ENCODE results near the gene RPS19. TPM values are rescaled to one million over a fixed set of nuclear protein-coding genes. Genes with fewer than 3 reads are reported as not detected.

The RPS19 gene
- 4,494 TPM for polyA plus RNA-seq (2012; ENCODE audit: missing spikeins)

DNA sequence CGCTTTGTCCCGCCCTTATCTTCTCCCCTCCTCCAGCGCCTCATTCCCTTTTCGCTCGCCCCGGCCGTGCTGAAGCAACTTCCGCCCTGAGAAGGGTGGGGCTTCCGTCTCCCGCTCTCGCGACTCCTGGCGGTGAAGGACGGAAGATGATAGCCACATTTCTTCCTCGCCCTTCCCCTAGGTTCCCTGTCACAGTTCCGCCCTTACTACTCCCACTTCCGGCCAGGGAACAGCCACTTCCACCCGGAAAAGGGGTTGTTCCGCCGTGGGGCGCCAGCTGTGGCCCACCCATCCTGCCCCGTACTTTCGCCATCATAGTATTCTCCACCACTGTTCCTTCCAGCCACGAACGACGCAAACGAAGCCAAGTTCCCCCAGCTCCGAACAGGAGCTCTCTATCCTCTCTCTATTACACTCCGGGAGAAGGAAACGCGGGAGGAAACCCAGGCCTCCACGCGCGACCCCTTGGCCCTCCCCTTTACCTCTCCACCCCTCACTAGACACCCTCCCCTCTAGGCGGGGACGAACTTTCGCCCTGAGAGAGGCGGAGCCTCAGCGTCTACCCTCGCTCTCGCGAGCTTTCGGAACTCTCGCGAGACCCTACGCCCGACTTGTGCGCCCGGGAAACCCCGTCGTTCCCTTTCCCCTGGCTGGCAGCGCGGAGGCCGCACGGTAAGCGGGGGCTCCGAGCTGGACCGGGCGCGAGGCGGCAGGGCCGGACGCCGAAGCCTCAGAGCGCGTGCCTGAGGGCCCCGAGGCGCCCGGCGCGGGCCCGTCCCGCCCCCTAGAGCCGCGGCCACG, at the start of gene RPS19:
TSS of gene RPS19 (plus strand) at position 638 of the 801 bp plus-strand sequence. CDS start 520 bp downstream, outside the sequence.
- FAIRE-seq: peak; percentile 99
- peak; percentile 93 for DNase-seq (ENCODE audit: insufficient read length)
- TF ChIP-seq POLR2A (IDR thresholded peaks at IDR 0.05; ENCODE audit: low read depth, low read length): peak; percentile 98
- TF ChIP-seq TAF1 (IDR thresholded peaks at IDR 0.05; ENCODE audit: borderline replicate concordance, low read depth, low read length): peak; percentile 99
- peak; percentile 95 for TF ChIP-seq POLR2AphosphoS5 (IDR thresholded peaks at IDR 0.05; ENCODE audit: low read depth, low read length)

DNA sequence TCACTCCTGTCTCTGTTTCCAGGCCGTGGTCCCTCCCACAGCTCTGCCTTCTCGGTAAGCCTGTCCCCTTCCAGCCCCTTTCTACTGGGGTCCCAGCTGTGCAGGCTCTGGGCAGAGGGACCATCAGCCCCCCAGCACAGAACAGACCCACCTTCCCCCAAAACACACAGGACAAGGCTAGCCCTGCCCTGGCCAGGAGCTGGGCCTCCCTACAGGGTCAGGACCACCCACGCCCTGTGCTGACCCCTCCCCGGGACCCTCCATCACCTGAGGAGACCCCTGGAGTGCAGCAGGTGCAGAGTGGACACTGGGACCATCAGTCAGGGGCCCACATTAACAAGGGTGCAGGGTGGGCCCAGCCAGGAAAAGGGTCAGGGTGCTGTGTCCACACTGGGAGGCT, 49.8 kb upstream of the RPS19 start:
- DNase-seq (ENCODE audit: insufficient read length) (no peak), FAIRE-seq (no peak)
- TF ChIP-seq POLR2AphosphoS5 (IDR thresholded peaks at IDR 0.05; ENCODE audit: low read depth, low read length): no peak
- TF ChIP-seq TAF1 (IDR thresholded peaks at IDR 0.05; ENCODE audit: borderline replicate concordance, low read depth, low read length): no peak
- no peak for TF ChIP-seq POLR2A (IDR thresholded peaks at IDR 0.05; ENCODE audit: low read depth, low read length)

GRCh38 chr19:41811036-41811435, 49.0 kb upstream of the RPS19 start:
- FAIRE-seq: no peak
- TF ChIP-seq TAF1 (IDR thresholded peaks at IDR 0.05; ENCODE audit: borderline replicate concordance, low read depth, low read length): no peak
- TF ChIP-seq POLR2A (IDR thresholded peaks at IDR 0.05; ENCODE audit: low read depth, low read length): no peak
- TF ChIP-seq POLR2AphosphoS5 (IDR thresholded peaks at IDR 0.05; ENCODE audit: low read depth, low read length): no peak
- DNase-seq (ENCODE audit: insufficient read length): no peak

- TF ChIP-seq POLR2AphosphoS5 (IDR thresholded peaks at IDR 0.05; ENCODE audit: low read depth, low read length): no peak
- TF ChIP-seq POLR2A (IDR thresholded peaks at IDR 0.05; ENCODE audit: low read depth, low read length): no peak
- no peak for TF ChIP-seq TAF1 (IDR thresholded peaks at IDR 0.05; ENCODE audit: borderline replicate concordance, low read depth, low read length)
- no peak for DNase-seq (ENCODE audit: insufficient read length)
- FAIRE-seq: no peak
Measured at GRCh38 chr19:41811981-41812380, 48.1 kb upstream of the RPS19 start.

DNA sequence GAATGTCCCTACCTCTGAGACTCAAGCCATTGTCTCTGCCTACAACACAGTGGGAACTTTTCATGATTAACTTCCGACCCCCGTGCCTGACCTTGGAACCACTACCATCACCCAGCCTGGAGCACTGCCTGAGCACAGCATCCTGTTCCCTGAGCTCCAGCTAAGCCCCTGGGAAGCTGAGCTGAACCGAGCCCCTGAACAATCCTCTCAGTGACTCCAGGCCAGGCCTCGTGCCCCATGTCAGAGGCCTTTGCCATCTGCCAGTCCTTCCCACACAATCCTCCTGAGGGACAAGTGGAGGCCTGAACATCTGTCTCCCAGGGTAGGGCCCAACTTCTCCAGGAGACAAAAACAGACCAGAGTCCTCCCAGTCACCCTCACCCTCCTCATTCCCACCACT, 46.1 kb upstream of the RPS19 start:
- FAIRE-seq: no peak

GRCh38 chr19:41815301-41815700, 44.8 kb upstream of the RPS19 start:
- no peak for FAIRE-seq
- no peak for TF ChIP-seq POLR2AphosphoS5 (IDR thresholded peaks at IDR 0.05; ENCODE audit: low read depth, low read length)
- no peak for TF ChIP-seq POLR2A (IDR thresholded peaks at IDR 0.05; ENCODE audit: low read depth, low read length)
- no peak for TF ChIP-seq TAF1 (IDR thresholded peaks at IDR 0.05; ENCODE audit: borderline replicate concordance, low read depth, low read length)
- DNase-seq (ENCODE audit: insufficient read length): no peak

More for the DNA sequence above, 46.1 kb upstream of the RPS19 start:
- TF ChIP-seq TAF1 (IDR thresholded peaks at IDR 0.05; ENCODE audit: borderline replicate concordance, low read depth, low read length) (no peak), POLR2AphosphoS5 (IDR thresholded peaks at IDR 0.05; ENCODE audit: low read depth, low read length) (no peak), POLR2A (IDR thresholded peaks at IDR 0.05; ENCODE audit: low read depth, low read length) (no peak)
- DNase-seq (ENCODE audit: insufficient read length): no peak

DNA sequence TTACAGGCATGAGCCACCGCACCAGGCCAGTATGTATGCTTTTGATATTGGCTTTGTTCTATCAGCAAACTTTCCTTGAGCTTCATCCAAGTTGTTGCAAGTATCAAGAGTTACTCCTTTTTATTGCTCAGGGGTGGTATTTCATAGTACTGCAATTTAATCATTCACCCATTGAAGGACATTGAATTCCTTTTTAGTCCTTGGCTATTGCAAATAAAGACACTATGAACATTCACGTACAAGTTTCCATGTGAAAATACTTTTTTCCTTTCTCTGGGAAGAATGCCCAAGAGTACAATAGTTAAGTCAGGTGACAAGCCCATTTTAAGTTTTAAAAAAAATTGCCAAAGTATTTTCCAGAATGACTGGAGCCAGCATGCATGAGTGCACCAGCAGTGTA, 43.3 kb upstream of the RPS19 start:
- DNase-seq (ENCODE audit: insufficient read length): no peak
- TF ChIP-seq POLR2AphosphoS5 (IDR thresholded peaks at IDR 0.05; ENCODE audit: low read depth, low read length) (no peak), POLR2A (IDR thresholded peaks at IDR 0.05; ENCODE audit: low read depth, low read length) (no peak), TAF1 (IDR thresholded peaks at IDR 0.05; ENCODE audit: borderline replicate concordance, low read depth, low read length) (no peak)
- FAIRE-seq: no peak

- FAIRE-seq: peak; percentile 95
- peak; percentile 56 for DNase-seq (ENCODE audit: insufficient read length)
- no peak for TF ChIP-seq POLR2AphosphoS5 (IDR thresholded peaks at IDR 0.05; ENCODE audit: low read depth, low read length)
- TF ChIP-seq POLR2A (IDR thresholded peaks at IDR 0.05; ENCODE audit: low read depth, low read length): no peak
- no peak for TF ChIP-seq TAF1 (IDR thresholded peaks at IDR 0.05; ENCODE audit: borderline replicate concordance, low read depth, low read length)
Measured at GRCh38 chr19:41821003-41821735, 38.9 kb upstream of the RPS19 start.

DNA sequence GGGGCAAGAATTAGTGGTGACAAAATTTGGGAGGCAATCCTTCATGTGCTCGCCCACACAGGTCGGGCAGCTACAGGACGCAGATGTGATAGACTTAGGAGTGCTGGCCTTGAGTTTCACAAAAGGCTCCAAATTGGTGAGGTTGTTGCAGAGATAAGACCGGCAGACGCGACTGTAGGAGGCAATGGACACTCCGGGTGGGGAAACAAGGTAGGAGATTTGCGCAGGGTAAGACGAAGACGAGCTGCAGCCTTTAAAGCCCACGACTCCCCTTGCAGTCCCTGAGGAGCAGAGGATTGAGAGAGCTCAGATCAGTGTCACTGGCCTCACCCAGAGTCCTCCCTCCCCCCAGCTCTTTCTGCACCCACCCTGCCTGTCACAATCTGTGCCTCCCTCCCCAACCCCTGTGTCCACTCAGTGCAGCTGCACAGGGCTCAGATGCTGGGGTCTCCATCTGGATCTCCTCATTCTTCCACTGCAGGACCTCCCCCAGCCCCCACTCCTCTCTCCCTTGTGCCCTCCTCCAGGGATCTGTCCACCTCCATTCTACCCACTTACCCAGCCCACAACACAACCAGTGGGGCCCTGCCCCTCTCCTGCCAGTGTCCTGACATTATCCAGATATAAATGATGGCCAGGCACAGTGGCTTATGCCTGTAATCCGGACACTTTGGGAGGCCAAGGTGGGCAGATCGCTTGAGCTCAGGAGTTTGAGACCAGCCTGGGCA, 21.9 kb upstream of the RPS19 start:
- no peak for FAIRE-seq
- no peak for TF ChIP-seq TAF1 (IDR thresholded peaks at IDR 0.05; ENCODE audit: borderline replicate concordance, low read depth, low read length)
- DNase-seq (ENCODE audit: insufficient read length): no peak

- DNase-seq (ENCODE audit: insufficient read length) (no peak), FAIRE-seq (no peak)
- TF ChIP-seq TAF1 (IDR thresholded peaks at IDR 0.05; ENCODE audit: borderline replicate concordance, low read depth, low read length) (no peak), POLR2AphosphoS5 (IDR thresholded peaks at IDR 0.05; ENCODE audit: low read depth, low read length) (no peak), POLR2A (IDR thresholded peaks at IDR 0.05; ENCODE audit: low read depth, low read length) (no peak)
Measured at GRCh38 chr19:41839211-41839610, 20.8 kb upstream of the RPS19 start.

DNA sequence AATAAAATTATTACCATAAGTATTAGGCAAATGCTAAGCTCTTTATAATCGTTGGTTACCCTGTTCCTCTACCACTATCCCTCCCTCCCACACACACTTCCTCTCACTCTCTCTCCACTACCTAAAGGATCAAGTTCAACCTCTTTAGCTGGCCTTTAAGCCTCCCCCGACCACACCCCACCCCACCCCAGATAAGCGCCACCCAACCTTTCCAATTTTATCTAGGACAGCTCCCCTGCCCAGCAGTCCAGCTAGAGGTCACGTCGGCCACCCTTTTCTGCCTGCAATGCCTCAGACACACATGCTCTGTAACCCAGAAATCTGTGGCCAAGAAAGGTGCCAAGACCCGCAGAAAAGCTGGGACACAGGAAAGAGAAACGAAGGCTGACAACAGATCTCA, 16.7 kb upstream of the RPS19 start:
- TF ChIP-seq POLR2A (IDR thresholded peaks at IDR 0.05; ENCODE audit: low read depth, low read length) (no peak), TAF1 (IDR thresholded peaks at IDR 0.05; ENCODE audit: borderline replicate concordance, low read depth, low read length) (no peak), POLR2AphosphoS5 (IDR thresholded peaks at IDR 0.05; ENCODE audit: low read depth, low read length) (no peak)
- no peak for FAIRE-seq
- no peak for DNase-seq (ENCODE audit: insufficient read length)

Measured in GM12892 (cell line).